NCI-H1694 (cell line): ENCODE measurements around the gene RPP14.

ENCODE experiments used
- DNase-seq: peaks from one replicate; lab custom pipeline; 2025; lab: John Stamatoyannopoulos, UW

Gene RPP14

DNA sequence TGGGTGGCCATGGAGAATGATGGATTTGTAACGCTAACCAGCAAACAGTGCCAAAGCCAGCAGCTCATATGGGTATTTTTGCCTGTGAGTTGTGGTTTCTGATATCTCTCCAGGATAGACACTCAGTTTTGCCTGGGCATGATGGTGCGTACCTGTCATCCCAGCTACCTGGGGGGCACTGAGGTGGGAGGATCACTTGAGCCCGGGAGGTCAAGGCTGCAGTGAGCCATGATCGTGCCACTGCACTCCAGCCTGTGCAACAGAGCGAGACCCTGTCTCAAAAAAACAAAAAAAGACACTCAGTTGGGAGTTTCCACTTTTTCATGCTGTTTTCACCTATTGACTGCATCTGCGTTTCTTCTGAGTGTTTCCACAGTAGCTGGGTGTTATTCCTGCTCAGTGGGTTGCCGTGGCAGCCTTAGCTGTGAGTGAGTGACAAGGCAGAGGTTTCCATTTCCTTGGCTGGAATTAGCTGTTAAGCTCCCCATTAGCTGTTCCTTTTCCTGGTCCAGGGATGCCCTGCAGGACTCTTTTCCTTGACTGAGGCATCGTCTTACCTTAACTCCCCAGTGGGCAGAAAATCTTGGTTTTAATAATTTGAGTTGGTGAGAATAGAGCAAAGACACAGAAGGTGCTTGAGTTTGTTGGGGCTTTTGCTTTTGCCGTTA, 14.2 kb upstream of the RPP14 start:
- DNase-seq: no peak

DNA sequence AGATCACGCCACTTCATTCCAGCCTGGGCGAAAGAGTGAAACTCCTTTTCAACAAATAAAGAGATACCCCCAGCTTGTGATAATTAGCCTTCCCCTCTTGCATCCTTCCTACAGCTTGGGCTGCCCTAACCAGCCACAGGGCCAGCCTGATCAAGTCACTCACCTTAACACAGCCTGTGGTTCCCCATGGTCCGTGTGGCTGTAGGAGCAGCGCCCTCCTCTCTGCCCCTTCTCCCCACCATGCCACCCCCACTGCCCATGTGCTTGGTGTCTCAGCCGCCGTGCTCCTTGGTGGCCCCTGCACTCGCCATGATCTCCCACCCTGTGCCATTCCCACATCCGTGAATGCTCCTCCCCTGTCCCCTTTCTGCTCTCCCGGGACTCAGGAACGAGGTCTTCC, 13.2 kb upstream of the RPP14 start:
- DNase-seq: no peak

DNA sequence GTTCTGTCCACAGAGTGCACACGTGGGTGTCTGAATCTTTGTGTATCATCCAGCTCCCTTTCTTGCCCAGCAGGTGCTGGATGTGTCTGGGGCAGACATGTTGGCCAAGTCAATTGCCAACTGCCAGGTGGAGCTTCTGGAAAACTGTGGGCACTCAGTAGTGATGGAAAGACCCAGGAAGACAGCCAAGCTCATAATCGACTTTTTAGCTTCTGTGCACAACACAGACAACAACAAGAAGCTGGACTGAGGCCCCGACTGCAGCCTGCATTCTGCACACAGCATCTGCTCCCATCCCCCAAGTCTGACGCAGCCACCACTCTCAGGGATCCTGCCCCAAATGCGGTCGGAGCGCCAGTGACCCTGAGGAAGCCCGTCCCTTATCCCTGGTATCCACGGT, 12.5 kb upstream of the RPP14 start:
- no peak for DNase-seq

GRCh38 chr3:58296269-58296668, 9.8 kb upstream of the RPP14 start:
- no peak for DNase-seq

DNA sequence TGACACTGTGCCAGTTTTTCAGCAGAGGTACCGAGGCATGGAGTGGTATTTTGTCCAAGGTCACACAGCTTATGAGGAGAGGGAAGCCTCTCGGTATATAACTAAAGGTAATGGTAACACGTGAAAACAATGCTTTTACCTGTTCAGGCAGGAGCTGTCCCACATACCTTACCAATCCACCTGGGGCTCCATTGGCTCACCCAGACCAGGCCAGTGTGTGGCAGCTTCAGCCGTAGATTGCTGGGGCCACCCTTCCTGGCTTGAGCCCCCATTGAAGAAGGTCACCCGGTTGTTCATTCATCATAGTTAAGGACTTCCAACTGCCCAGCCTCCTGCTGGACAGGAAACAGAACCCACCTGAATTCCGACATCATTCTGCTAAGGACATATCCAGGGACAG, 9.2 kb upstream of the RPP14 start:
- DNase-seq: no peak

- DNase-seq: no peak
Observed at GRCh38 chr3:58298190-58298589, 7.9 kb upstream of the RPP14 start.

GRCh38 chr3:58299075-58299474, 7.0 kb upstream of the RPP14 start:
- no peak for DNase-seq

GRCh38 chr3:58299839-58300516, 6.1 kb upstream of the RPP14 start:
- no peak for DNase-seq

DNA sequence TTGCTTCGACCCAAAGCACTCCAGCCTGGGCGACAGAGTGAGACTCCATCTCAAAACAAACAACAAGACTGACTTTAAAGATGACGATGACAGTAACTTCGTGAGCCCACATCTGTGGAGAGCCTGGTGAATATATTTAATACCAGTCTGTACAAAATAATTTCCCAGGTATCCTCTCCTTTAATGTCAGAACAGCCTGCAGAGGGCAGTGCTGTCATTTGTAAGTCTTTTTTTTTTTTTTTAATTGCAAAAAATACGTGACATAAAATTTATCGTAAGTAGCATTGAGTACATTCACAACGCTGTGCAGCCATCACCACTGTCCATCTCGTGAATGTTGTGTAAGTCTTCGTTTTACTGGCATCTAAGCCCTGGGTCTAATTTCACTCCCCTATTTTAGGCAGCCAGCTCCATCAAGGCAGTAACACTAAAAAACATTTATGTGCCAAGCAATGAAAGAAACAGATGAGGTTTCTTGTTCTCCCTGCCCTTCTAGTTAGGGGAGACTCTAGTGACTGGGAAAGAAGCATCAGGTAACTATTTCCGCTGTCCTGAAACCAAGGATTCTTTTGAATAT, 1.7 kb downstream of the RPP14 start:
- DNase-seq: no peak

DNA sequence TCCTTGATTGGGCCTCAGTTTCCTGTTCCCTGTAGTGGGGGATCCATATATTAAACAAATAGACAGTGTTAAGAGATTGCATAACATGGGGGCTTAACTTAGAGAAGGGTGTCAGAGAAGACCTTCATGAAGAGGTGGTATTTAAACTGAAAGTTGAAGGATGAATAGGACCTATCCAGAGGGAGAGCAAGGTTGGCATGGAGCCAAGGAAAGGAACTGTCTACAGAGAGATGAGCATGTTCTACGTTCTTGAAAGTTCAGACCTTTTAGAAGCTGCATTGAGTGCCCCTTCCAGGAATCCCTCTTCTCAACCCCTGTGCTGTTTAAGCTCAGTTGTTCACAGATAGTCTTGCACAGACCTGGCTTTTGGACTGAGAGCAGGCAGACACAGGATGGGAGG, 2.7 kb downstream of the RPP14 start:
- DNase-seq: no peak

DNA sequence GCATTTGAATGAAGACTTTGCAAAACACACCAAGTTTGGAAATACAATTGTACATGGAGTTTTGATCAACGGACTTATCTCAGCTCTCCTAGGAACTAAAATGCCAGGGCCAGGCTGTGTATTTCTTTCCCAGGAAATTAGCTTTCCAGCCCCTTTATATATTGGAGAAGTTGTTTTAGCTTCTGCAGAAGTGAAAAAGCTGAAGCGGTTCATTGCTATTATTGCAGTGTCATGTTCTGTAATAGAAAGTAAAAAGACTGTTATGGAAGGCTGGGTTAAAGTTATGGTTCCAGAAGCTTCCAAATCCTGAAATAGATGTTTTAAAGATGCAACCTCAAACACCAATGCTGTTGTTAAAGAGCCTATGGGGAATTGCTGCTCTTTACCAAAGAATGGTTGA, 11.8 kb downstream of the RPP14 start:
- no peak for DNase-seq

- DNase-seq: no peak
Observed at GRCh38 chr3:58321791-58322190, 15.7 kb downstream of the RPP14 start.

DNA sequence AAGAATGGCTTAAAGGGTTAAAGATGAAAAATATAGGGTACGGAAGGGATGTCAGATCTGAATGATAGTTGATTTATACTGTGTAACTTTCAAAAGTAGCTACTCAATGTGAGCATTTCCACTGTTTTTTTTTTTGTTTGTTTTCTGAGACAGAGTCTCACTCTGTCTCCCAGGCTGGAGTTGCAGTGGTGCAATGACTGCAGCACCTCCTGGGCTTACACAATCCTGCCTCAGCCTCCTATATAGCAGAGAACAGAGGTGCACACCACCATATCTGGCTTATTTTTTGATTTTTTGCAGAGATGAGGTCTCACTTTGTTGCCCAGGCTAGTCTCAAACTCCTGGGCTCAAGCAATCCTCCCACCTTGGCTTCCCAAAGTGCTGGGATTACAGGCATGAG, 16.7 kb downstream of the RPP14 start:
- DNase-seq: no peak

GRCh38 chr3:58323529-58324390, 17.7 kb downstream of the RPP14 start:
- DNase-seq: no peak

DNA sequence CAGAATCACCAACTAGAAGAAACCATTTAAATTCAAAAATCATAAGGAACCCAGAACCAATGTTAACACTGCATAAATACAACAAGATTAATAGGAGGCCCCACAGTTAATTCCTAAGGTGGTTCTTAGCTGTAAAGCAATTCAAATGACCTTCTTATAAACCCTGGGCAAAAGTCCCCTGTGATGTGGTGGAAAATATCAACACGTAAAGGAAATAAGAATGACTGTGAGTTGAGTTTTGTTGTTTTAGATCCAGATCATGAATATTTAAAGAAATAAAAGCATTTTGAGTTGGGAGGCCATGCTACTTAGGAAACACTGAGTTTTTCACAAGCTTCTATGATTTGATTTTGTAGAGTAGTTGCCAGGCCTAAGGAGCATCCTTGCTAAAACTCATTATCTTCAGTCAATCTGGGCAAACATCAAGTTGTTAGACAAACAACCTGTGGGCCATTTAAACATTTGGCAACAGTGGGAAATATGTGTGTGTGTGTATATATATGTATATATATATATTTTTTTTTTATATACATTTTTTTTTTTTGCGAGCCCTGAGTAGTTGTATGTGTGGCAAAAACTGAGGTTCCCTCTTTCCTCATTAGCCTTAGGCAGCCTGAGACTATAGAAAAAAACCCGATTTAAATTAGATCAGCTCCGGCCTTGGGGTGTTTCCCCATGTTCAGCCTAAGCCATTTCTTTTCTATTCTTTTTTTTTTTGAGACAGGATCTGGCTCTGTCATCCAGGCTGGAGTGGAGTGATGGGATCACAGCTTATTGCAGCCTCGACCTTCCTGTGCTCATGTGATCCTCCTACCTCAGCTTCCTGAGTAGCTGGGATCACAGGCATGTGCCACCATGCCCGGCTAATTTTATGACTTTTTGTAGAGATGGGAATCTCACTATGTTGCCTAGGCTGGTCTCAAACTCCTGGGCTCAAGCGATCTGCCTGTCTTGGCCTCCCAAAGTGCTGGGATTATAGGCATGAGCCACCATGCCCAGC, 18.6 kb downstream of the RPP14 start:
- DNase-seq: no peak

DNA sequence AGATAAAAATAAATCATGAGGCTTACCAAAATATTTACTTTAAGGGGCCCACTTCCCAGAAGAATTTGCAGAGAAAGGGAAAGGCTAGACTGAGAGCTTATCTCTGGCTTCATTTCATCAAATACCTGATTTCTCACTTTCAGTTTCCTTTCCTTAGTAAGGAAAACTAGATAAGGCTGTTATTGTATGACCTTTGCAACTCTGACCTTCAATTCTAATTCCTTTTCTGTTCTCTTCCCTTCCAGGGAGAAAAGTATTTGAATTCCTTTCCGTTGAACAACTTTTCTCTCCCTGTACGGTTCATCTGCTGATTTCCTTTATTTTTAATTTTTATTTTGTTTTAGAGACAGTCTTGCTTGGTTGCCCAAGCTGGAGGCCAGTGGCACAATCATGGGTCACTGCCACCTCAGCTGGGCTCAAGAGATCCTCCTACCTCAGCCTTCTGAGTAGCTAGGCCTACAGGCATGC, 19.5 kb downstream of the RPP14 start:
- no peak for DNase-seq

- no peak for DNase-seq
Observed at GRCh38 chr3:58326267-58326900, 20.3 kb downstream of the RPP14 start.

DNA sequence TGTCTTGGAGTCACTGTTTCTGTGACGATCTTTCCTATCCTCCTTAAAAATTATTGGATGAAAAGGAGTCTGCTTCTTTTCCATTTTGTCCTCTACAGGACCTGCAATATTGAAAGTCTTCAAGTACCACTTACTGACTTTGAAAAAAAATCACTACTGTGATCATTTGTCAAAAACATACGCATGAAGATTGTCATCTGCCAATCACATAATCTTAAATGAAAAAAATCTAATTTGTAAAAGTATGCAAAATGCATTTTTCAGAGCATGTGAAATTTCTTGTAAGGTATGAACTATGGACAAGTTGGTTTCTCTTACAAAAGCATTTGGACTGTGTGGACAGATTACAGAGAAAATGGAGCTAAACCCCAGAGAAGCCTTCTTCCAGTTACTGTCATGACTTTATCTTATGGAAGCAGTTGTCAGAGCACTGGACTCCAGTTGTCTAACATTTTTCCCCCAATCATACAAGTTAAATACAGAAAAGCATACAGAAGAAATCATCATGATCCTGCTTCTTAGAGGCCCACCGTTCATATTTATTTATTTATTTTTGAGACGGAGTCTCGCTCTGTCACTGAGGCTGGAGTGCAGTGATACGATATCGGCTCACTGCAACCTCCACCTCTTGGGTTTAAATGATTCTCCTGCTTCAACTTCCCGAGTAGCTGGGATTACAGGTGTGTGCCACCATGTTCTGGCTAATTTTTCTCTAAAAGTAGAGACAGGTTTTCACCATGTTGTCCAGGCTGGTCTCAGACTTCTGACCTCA, 23.3 kb downstream of the RPP14 start:
- no peak for DNase-seq

DNA sequence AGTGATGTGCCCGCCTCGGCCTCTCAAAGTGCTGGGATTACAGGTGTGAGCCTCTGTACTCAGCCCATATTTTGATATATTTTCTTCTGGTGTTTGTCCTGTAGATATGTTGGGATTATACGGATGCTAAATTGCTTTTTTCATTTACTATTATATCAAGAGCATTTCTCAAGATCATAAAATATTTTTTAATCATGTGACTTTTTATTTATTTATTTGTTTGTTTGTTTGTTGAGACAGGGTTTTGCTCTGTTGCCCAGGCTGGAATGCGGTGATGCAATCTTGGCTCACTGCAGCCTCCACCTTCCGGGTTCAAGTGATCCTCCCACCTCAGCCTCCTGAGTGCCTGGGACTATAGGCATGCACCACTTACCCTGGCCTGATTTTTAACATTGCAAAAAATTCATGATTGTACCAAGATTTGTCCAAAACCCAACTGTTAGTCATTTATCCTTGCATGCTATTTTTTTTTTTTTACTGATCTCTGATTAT, 23.9 kb downstream of the RPP14 start:
- no peak for DNase-seq

- no peak for DNase-seq
Observed at GRCh38 chr3:58331593-58332152, 25.6 kb downstream of the RPP14 start.
